Right lung (tissue), 10 donors: Measurements from ENCODE around the gene CSRNP2. TPM values are rescaled to one million over a fixed set of nuclear protein-coding genes. Genes with fewer than 3 reads are reported as not detected.

Experiments used
- DNase-seq, 2 donors: peaks; one replicate each; pipeline ENCODE4 v3.0.0-alpha.2; 2013
- long read RNA-seq, 8 donors: transcript quantifications; one replicate each; lab custom pipeline, GENCODE V29; 2026
- polyA plus RNA-seq, 5 donors: library from polyadenylated mRNA; unstranded; fragments of 120-200 nt; gene quantifications; one replicate each; pipeline versions ENCODE4 v1.2.1 to v1.2.3, GENCODE V29; 2013; ENCODE audit warnings: inconsistent platforms in 1 of 5, low replicate concordance in 1 of 5; ENCODE audit not compliant: insufficient read length in 5 of 5, insufficient read depth in 1 of 5

CSRNP2 gene, protein sequence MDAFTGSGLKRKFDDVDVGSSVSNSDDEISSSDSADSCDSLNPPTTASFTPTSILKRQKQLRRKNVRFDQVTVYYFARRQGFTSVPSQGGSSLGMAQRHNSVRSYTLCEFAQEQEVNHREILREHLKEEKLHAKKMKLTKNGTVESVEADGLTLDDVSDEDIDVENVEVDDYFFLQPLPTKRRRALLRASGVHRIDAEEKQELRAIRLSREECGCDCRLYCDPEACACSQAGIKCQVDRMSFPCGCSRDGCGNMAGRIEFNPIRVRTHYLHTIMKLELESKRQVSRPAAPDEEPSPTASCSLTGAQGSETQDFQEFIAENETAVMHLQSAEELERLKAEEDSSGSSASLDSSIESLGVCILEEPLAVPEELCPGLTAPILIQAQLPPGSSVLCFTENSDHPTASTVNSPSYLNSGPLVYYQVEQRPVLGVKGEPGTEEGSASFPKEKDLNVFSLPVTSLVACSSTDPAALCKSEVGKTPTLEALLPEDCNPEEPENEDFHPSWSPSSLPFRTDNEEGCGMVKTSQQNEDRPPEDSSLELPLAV
- 10 to 100 TPM; 29.2 to 36.2 (median 32.5) TPM for polyA plus RNA-seq
- long read RNA-seq, donor 1, full-length matches to known transcripts = 7 of 7 reads
- long read RNA-seq, donor 1, partial matches to known transcripts = 0 of 7 reads
- long read RNA-seq, donor 1, other reads (novel, unspliced or antisense) = 0 of 7 reads
- long read RNA-seq, donor 2 = 0 reads
- long read RNA-seq, donor 3, full-length matches to known transcripts = 1 of 1 reads
- long read RNA-seq, donor 3, partial matches to known transcripts = 0 of 1 reads
- long read RNA-seq, donor 3, other reads (novel, unspliced or antisense) = 0 of 1 reads
- long read RNA-seq, donor 4, full-length matches to known transcripts = 1 of 1 reads
- long read RNA-seq, donor 4, partial matches to known transcripts = 0 of 1 reads
- long read RNA-seq, donor 4, other reads (novel, unspliced or antisense) = 0 of 1 reads
- long read RNA-seq, donor 5, full-length matches to known transcripts = 8 of 8 reads
- long read RNA-seq, donor 5, partial matches to known transcripts = 0 of 8 reads
- long read RNA-seq, donor 5, other reads (novel, unspliced or antisense) = 0 of 8 reads
- long read RNA-seq, donor 6, full-length matches to known transcripts = 1 of 1 reads
- long read RNA-seq, donor 6, partial matches to known transcripts = 0 of 1 reads
- long read RNA-seq, donor 6, other reads (novel, unspliced or antisense) = 0 of 1 reads
- long read RNA-seq, donor 7, full-length matches to known transcripts = 4 of 4 reads
- long read RNA-seq, donor 7, partial matches to known transcripts = 0 of 4 reads
- long read RNA-seq, donor 7, other reads (novel, unspliced or antisense) = 0 of 4 reads
- long read RNA-seq, donor 8, full-length matches to known transcripts = 1 of 1 reads
- long read RNA-seq, donor 8, partial matches to known transcripts = 0 of 1 reads
- long read RNA-seq, donor 8, other reads (novel, unspliced or antisense) = 0 of 1 reads

DNA sequence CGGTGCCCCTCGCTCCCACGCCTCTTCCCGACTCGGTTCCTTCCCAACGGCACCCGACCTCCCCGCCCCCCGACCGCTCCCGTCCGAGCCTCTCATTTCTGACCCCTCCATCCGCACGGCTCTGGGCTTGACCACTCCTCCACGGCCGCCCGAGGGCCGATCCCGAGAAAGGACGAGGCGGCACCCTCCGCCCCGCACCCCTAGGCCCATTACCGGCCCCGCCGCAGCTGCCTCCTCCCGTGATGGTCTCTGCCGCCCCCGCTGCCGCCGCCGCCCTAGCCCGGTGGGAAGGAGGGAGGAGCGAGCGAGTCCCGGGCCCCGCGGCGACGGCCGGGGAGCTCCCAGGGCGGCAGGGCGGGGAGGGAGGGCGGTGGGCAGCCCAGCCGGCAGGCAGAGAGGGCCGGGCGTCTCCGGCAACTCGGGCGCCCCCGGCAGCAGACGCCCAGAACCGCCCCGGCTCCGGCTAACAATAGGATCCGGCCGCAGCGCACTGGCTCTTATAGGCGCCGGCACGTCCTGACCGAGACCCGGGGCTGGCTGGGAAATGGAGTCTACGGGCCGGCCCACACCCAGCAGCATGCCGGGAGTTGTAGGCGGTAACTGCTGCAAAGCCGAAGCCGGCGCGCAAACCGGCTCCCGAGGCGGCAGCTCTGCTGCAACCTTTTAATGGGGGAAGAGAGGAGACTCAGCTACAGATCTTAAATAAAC, at the start of gene CSRNP2:
Gene CSRNP2, minus strand, starts transcription at position 471 of the 708 bp plus-strand sequence. CDS start 7,035 bp downstream, outside the sequence.
- DNase-seq = peak; percentile 94

DNA sequence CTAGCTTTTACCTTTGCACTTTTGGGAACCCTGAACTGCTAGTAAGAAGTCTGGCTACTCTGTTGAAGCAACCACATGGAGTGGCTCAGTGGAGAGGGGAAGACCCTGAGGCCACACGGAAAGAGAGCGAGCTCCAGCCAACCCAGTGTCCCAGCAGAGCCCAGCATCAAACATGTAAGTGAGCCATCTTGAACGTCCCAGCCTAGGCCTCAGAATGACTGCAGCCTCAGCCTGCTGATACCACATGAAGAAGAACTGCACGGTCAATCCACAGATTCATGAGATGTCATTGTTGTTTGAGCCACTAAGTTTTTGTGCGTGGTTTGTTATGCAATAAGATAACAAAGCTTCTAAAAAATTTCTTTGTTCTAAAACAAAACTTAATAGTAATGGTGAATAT, 49.3 kb upstream of the CSRNP2 start:
- no peak for DNase-seq

DNA sequence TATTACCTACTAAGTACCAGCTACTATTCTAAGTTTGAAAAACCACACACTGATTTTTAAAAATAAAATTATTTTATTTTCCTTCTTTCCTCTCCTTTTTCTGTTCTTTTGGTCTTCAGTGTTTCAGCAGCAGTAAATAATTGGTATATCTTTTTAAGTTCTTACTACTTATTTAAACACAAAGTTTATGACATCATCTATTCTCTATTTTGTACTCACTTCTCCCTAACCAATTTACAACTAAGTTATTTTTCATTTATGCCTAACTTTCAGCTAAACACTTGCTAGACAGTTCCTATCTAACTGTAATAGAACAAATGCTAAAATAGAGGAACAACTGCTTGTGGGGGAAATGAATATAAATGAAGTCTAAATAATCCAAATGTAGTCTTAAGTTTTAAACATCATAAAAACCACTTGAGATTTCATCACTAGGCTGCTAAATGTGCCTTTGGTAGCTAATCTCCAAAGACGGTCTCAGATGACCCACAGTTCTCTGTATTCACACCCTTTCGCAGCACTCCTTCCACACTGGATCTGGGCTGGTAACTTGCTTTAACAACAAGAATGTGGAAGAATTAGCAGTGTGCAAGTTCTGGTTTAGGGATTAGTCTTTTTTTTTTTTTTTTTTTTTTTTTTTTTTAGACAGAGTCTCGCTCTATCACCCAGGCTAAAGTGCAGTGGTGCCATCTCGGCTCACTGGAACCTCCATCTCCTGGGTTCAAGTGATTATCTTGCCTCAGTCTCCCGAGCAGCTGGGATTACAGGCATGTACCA, 48.5 kb upstream of the CSRNP2 start:
- DNase-seq = no peak

DNA sequence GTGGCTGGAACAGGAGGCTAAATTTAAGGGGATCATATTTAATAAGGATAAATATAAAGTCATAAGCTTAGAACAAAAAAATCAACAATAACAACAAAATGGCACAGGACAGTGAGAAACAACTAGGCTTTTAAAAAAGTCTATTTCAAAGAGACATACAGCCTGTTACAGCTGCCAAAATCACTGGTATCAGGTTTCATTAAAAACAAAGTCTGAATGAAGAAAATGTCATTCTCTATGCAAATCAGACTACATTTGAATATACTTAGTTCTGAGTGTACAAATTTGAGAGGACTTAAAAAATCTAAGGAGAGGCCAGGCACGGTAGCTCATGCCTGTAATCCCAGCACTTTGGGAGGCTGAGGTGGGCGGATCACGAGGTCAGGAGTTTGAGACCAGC, 45.5 kb upstream of the CSRNP2 start:
- DNase-seq = no peak

DNA sequence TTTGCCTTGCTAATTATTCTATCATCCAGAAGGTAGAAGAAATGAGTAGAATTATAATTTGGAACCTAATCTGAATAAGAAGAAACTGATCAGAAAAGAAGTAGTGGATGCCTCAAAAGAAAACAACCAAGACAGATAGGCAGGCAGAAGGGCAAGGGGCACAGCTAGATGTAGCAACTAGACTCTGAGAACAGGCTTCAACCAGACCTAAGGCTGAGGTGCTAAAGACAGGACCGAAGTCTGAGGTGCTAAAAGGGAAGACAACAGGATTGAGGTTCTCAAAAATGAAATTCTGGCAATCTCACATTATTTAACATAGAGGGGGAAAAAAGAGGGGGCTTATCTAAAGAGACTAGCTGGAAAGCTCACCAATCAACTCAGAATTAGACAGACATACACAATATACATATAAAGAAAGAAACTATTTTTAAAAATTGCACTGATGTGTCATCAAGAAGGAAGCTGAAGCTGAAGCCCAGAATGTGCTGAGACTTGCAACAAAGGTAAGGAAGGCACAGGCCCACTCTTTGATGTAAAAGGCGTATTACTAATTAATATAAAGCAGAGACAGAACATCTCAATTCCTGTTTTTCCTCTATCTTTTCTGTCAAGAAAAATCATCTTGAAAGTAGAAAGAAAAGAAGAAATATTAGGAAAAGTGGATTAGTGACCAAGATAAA, 43.8 kb upstream of the CSRNP2 start:
- no peak for DNase-seq

DNA sequence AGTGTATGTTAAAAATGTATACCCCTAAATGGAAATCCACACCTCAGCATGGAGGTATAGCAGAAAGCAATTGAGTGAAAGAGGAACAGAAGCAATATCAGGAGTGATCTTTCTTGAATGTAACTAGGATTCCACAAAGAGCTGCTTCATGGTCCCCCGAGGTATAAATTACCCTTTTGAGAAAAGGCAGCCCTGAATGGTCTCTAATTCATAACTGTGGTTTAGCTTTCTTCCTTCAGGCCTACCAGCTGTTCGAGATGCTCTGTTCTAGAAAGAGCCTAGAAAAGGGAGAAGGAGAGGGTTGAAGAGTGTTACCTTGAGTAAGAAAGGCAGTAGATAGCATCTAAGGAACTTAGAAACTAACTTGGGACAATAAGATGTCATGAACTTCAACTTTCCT, 42.9 kb upstream of the CSRNP2 start:
- DNase-seq = no peak

DNA sequence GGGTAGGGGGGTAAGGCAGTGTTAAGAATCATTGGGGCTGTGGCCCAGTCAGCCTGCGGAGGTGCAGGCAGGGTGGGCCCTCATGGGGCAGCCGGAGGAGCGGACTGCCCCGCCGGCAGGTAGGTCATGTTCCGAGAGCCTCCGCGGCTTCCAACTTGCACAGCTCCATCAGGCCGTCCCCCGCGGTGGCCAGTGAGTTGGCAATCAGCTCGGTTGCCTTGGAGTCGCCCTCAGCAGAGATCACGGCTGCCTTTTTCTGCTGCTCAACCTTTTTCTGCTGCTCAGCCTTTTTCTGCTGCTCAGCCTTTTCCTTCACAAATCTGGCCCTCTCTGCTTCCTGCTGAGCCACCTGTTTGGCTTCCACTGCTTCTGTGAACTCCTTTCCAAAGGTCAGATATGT, 41.1 kb upstream of the CSRNP2 start:
- DNase-seq = no peak

DNA sequence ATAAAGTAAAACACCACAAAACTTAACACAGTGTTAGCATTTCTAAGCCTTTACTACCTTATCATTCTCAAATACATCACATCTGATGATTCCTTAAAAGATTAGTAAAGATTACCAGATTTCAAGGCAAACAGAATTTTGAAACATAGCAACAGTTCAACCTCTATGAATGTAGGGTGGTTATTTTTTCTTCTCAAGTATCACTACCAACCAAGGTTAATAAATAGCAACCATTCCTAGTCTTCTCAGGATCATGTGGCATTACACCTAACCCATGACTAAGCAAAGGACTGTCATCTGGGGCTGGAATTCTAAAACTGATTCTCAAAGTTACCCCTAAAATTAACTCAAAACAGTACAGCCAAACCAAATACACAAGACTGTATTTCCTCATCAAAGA, 39.4 kb upstream of the CSRNP2 start:
- no peak for DNase-seq

DNA sequence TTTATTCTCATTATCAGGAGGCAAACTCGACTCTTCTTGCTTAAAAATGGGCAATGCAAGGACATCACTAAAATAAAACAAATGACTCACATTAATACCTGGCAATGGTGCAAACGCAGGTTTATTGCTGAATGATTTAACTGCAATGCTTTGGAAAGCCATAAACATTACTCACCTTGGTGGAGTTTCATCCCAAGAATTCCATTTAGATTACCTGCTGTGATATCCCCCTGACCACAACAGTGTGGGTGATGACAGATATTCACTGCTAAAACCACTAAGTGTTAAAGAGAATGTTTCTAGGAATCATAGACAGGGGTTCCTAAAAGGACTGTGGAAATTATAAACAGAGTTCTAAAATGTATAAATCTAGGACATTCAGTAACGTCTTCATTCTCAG, 35.3 kb upstream of the CSRNP2 start:
- no peak for DNase-seq

DNA sequence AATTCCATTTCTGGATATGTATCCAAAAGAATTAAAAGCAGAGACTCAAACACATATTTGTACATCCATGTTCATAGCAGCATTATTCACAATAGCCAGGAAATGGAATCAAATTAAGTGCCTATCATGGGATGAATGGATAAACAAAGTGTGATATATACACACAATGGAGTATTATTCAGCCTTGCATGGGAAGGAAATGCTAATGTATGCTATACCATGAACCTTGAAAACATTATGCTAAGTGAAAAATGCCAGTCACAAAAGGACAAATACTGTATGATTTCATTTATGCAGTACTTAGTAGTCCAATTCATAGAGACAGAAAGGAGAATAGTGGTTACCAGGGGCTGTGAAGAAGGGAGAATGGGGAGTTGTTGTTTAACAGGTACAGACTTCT, 32.1 kb upstream of the CSRNP2 start:
- DNase-seq = no peak

DNA sequence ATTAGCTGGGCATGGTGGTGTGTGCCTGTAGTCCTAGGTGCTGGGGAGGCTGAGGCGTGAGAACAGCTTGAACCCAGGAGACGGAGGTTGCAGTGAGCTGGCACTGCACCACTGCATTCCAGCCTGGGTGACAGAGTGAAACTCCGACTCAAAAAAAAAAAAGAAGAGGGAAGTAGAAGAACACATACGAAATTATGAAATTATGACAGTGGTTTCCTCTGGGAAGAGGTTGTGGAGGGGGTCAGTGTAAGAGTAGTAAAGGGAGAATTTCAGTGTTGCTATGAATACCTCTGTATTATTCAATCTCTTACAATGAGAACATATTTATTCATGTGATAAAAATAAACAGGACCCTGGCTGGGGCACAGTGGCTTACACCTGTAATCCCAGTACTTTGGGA, 24.7 kb upstream of the CSRNP2 start:
- no peak for DNase-seq

DNA sequence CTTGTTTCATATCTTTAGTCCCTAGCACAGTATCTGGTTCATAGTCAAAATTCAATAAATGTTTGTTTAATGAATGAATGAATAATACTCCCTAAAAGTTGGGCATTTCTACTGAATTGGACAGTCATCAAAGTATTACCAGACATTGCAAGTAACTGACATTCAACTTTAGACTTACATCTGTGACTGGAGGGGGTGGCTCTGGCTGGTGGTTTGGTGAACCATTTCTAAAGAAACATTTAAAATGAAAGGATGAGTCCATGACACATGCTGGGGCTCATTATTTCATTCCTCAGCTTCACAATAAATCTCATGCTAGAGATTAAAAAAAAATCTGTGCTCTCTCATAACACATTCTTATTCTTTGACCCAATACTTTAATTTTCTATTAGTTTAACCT, 20.6 kb upstream of the CSRNP2 start:
- no peak for DNase-seq

DNA sequence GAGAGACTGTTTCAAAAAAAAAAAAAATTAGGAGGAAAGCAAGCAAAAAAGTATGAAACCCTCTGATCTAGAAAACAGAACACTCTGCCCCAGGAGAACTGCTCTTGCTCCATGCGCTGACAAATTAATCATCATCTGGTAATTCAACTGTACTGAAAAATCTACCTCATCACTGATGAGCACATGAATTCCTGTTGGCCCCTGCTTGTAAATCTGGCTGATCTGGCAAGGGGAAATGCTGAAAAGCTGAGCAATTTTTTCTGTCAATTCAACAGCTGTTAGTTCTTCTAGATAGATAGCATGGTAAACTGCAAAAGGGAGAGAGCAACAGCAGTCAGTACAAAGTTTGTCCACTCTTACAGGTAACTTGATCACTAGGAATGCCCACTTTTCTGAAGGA, 15.2 kb upstream of the CSRNP2 start:
- no peak for DNase-seq

DNA sequence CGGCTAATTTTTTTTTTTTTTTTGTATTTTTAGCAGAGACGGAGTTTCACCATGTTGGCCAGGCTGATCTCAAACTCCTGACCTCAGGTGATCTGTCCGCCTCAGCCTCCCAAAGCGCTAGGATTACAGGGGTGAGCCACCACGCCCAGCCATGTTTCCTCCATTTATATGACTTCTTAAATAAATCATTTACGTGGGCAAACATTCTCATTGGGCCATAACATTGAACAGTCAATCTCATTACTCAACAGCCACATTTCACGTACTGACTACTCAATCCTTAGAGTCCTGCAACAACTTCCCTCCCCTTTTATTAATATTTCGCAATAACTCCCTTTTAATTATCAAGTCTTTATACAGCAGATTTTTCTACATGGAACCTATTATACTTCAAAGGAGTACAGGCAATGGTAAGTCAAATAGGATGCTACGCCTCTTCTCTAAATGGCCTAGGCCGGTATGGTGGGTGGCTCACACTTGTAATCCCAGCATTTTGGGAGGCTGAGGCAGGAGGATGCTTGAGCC, 7.4 kb upstream of the CSRNP2 start:
- no peak for DNase-seq

DNA sequence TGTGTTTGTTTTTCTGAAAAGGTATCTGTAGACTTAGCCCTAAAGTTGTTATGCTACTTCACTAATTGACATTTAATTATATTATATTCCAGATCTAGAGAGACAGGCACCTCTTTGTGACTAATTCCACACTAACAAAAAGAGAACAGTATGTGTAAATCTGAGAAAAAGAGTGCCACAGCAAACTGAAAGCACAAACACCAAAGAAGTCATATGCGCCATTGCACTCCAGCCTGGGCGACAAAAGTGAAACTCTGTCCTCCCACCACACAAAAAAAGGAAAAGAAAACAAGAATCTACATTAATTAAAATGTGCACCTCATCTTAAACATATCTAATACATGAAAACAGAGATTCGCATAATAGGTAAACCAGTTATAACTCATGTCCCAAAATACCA, 4.4 kb upstream of the CSRNP2 start:
- DNase-seq = no peak

DNA sequence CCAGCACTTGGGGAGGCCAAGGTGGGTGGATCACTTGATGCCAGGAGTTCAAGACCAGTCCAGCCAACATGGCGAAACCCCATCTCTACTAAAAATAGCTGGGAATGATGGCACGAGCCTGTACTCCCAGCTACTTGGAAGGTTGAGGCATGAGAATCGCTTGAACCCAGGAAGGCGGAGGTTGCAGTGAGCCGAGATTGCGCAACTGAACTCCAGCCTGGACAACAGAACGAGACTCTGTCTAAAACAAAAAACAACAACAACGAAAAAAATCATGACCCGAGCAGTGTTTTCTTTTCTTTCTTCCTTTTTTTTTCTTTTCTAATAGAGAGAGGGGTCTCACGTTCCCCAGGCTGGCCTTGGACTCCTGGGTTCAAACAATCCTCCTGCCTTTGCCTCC, 3.5 kb upstream of the CSRNP2 start:
- no peak for DNase-seq

DNA sequence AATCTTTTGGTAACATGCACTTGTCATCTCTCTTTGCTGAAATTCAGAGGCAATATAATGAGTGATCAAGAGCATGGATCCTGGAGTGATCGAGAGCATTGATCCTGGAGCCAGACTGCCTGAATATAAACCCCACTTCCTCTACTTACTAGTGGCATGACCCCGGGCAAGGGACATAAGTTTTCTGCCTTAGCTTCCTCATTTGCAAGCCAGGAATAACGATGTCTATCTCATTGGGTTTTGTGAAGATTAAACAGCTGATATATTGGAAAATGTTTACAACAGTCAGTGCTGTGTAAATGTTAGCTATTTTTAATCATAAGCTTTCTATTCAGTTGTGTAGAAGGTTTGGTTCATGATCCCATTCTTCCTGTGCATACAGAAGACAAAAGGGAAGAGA, 2.4 kb upstream of the CSRNP2 start:
- no peak for DNase-seq

DNA sequence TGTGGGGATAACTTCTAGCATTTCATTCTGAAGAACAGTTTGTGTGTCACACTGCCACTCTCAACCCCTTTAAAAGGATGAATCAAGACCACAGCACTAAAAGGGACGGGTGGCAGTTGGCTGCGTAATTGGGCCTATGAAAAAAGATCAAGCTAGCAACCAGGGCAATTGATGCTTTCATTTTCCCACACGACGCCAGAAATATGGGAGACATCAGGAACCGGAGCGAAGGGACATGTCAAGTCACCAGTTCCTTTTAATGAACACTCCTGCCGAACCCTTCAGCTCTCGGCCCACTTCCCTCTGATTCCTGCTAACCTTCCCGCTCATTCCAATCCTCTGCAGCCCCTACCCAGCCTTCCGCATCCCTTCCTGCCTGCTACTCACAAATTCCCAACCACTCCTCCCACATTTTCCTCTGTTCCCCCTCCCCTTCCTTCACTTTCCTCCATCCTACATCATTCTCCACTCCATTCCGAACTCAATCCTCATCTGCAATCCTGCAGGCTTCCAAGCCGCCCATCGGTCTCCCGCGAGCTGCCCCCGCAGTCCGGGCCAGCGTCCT, 753 bp downstream of the CSRNP2 start:
- DNase-seq = peak in 1 of 2 donors; percentile 50

DNA sequence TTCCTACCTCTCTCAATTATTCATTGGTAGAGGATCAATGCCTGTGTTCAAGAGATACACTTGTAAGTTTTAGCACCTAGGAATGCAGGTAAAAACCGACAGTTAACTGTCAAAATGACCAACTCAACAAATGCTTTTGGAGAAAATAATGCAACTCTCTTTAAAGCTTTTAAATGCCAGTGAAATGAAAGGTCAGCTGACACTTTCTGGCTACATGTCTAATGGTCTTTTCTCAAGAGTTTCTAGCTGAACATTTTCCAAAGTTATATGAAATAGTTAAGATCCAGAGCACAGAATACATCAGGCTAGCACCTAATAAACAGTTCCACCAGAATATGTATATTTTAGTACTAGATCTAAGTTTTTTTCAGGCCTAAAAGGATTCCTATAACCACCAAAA, 2.0 kb downstream of the CSRNP2 start:
- DNase-seq = peak in 1 of 2 donors; percentile 15
